H9 (cell line): ENCODE results near the gene FRG1. TPM values are rescaled to one million over a fixed set of nuclear protein-coding genes. Genes with fewer than 3 reads are reported as not detected.
"Not testable (repeated sequence)": the region's sequence is repeated elsewhere in the genome, so short reads cannot be mapped to it uniquely, and the experiment has no call there.

Experiments
- DNase-seq: peaks from one replicate; pipeline ENCODE4 v3.0.0-alpha.2; 2017
- H2AFZ ChIP-seq: one replicate; pipeline ENCODE4 v1.6.1; 2013; ENCODE audit warnings: mild to moderate bottlenecking, low read length, control low read depth, moderate library complexity
- H2AK5ac ChIP-seq: 2 replicates; pipeline ENCODE4 v1.6.1; 2013; ENCODE audit warnings: low read length, control low read depth, mixed read lengths; ENCODE audit not compliant: insufficient read length
- H2BK120ac ChIP-seq: one replicate; pipeline ENCODE4 v1.6.1; 2013; ENCODE audit warnings: low read depth, mild to moderate bottlenecking, low read length, control low read depth, inconsistent platforms; ENCODE audit not compliant: poor library complexity, severe bottlenecking
- H2BK12ac ChIP-seq: 2 replicates; pipeline ENCODE4 v1.6.1; 2013; ENCODE audit warnings: low read length, control low read depth, mixed read lengths, low read depth; ENCODE audit not compliant: insufficient read length
- H2BK15ac ChIP-seq: 2 replicates; pipeline ENCODE4 v1.6.1; 2013; ENCODE audit warnings: low read depth, low read length, control low read depth
- H2BK20ac ChIP-seq: one replicate; pipeline ENCODE4 v1.6.1; 2013; ENCODE audit warnings: low read depth, mild to moderate bottlenecking, low read length, control low read depth, inconsistent platforms; ENCODE audit not compliant: poor library complexity, severe bottlenecking
- H2BK5ac ChIP-seq: 2 replicates; pipeline ENCODE4 v1.6.1; 2013; ENCODE audit warnings: low read length, control low read depth, mixed read lengths; ENCODE audit not compliant: insufficient read length
- H3K14ac ChIP-seq: 2 replicates; pipeline ENCODE4 v1.6.1; 2013; ENCODE audit warnings: low read length, control low read depth; ENCODE audit not compliant: insufficient read depth
- H3K18ac ChIP-seq: 2 replicates; pipeline ENCODE4 v1.6.1; 2013; ENCODE audit warnings: low read depth, mild to moderate bottlenecking, mixed read lengths, low read length, control low read depth; ENCODE audit not compliant: insufficient read length
- H3K23ac ChIP-seq: 2 replicates; pipeline ENCODE4 v1.6.1; 2013; ENCODE audit warnings: low read length, control low read depth, mixed read lengths, low read depth; ENCODE audit not compliant: insufficient read length
- H3K23me2 ChIP-seq: 2 replicates; pipeline ENCODE4 v1.6.1; 2013; ENCODE audit warnings: low read depth, mild to moderate bottlenecking, mixed read lengths, low read length, control low read depth; ENCODE audit not compliant: insufficient read length, poor library complexity, severe bottlenecking
- H3K27ac ChIP-seq: 2 replicates; pipeline ENCODE4 v1.5.1; 2013; ENCODE audit warnings: low read length, control low read depth, mixed read lengths, low read depth; ENCODE audit not compliant: insufficient read length
- H3K27me3 ChIP-seq: 2 replicates; pipeline ENCODE4 v1.6.1; 2013; ENCODE audit warnings: low read length, control low read depth, inconsistent platforms; ENCODE audit not compliant: insufficient read depth
- H3K4ac ChIP-seq: 2 replicates; pipeline ENCODE4 v1.6.1; 2013; ENCODE audit warnings: low read depth, mild to moderate bottlenecking, control low read depth, inconsistent platforms, low read length, moderate library complexity
- H3K4me1 ChIP-seq: 2 replicates; pipeline ENCODE4 v1.6.1; 2013; ENCODE audit warnings: low read length, control low read depth, inconsistent platforms; ENCODE audit not compliant: insufficient read depth
- H3K4me2 ChIP-seq: 2 replicates; pipeline ENCODE4 v1.6.1; 2013; ENCODE audit warnings: low read length, control low read depth, mixed read lengths; ENCODE audit not compliant: insufficient read length, insufficient read depth
- H3K56ac ChIP-seq: 2 replicates; pipeline ENCODE4 v1.6.1; 2013; ENCODE audit warnings: low read depth, mild to moderate bottlenecking, mixed read lengths, low read length, control low read depth; ENCODE audit not compliant: insufficient read length
- H3K79me1 ChIP-seq: 2 replicates; pipeline ENCODE4 v1.6.1; 2013; ENCODE audit warnings: low read depth, mild to moderate bottlenecking, moderate library complexity, low read length, control low read depth, inconsistent platforms; ENCODE audit not compliant: insufficient read depth, poor library complexity, severe bottlenecking
- H3K79me2 ChIP-seq: 2 replicates; pipeline ENCODE4 v1.6.1; 2013; ENCODE audit warnings: low read length, control low read depth, inconsistent platforms; ENCODE audit not compliant: insufficient read depth
- H3K9ac ChIP-seq: 2 replicates; pipeline ENCODE4 v1.6.1; 2013; ENCODE audit warnings: low read length, control low read depth, mixed read lengths; ENCODE audit not compliant: insufficient read length; ENCODE audit errors: extremely low read depth
- H3K9me3 ChIP-seq: one replicate; pipeline ENCODE4 v1.6.1; 2013; ENCODE audit warnings: low read depth, low read length, inconsistent platforms; ENCODE audit not compliant: control insufficient read depth
- H3T11ph ChIP-seq: one replicate; pipeline ENCODE4 v1.6.1; 2013; ENCODE audit warnings: mild to moderate bottlenecking, low read length, control low read depth, inconsistent platforms
- H4K20me1 ChIP-seq: one replicate; pipeline ENCODE4 v1.6.1; 2013; ENCODE audit not compliant: control insufficient read depth, insufficient read length, insufficient read depth
- H4K5ac ChIP-seq: 2 replicates; pipeline ENCODE4 v1.6.1; 2013; ENCODE audit warnings: low read depth, mild to moderate bottlenecking, mixed read lengths, low read length, control low read depth; ENCODE audit not compliant: insufficient read length
- H4K8ac ChIP-seq: replicated peaks from 2 replicates; pipeline ENCODE4 v1.6.1; 2013; ENCODE audit warnings: low read length, control low read depth, mixed read lengths, low read depth; ENCODE audit not compliant: insufficient read length
- H4K91ac ChIP-seq: 2 replicates; pipeline ENCODE4 v1.6.1; 2013; ENCODE audit warnings: low read depth, mild to moderate bottlenecking, moderate library complexity, mixed read lengths, low read length, control low read depth; ENCODE audit not compliant: insufficient read length
- H3K27ac Mint-ChIP-seq, 3 experiments: 2 replicates in 2 of 3; 3 replicates in 1 of 3; pipeline ENCODE4 v1.8.0; 2020 to 2021; ENCODE audit warnings: mixed read lengths in 3 of 3, mild to moderate bottlenecking in 1 of 3, moderate library complexity in 1 of 3
- H3K27me3 Mint-ChIP-seq: 2 replicates; pipeline ENCODE4 v1.8.0; 2021; ENCODE audit warnings: low read depth, mild to moderate bottlenecking, moderate library complexity, mixed read lengths
- H3K36me3 Mint-ChIP-seq, 3 experiments: 2 replicates in 2 of 3; 3 replicates in 1 of 3; pipeline ENCODE4 v1.8.0; 2020 to 2021; ENCODE audit warnings: low read depth in 3 of 3, mixed read lengths in 3 of 3; ENCODE audit not compliant: insufficient read depth in 1 of 3
- H3K4me1 Mint-ChIP-seq, 2 experiments: 2 replicates each; pipeline ENCODE4 v1.8.0; 2020; ENCODE audit warnings: mixed read lengths in 2 of 2
- H3K4me3 Mint-ChIP-seq, 2 experiments: 2 replicates in 1 of 2; 3 replicates in 1 of 2; pipeline ENCODE4 v1.8.0; 2020 to 2021; ENCODE audit warnings: mild to moderate bottlenecking in 2 of 2, mixed read lengths in 2 of 2, moderate library complexity in 1 of 2
- H3K9me3 Mint-ChIP-seq, 2 experiments: 2 replicates in 1 of 2; 3 replicates in 1 of 2; pipeline ENCODE4 v1.8.0; 2020; ENCODE audit warnings: mild to moderate bottlenecking in 2 of 2, mixed read lengths in 2 of 2, moderate library complexity in 1 of 2
- WGBS: extraction: QIAGEN DNeasy Blood & Tissue Kit; methylation state at CpG from one replicate; pipeline ENCODE4 v1.1.7; 2013; ENCODE audit warnings: missing lambda C conversion rate, low lambda C conversion rate, mixed read lengths; ENCODE audit not compliant: insufficient read length; ENCODE audit errors: extremely low coverage; 5-methylcytosine and 5-hydroxymethylcytosine counted together
- total RNA-seq: library from RNA; stranded (reverse); gene quantifications from 2 replicates; pipeline ENCODE4 v1.2.1, GENCODE V29; 2021
- TF ChIP-seq, protein P1 (sequence below): fragments of 200-600 bp; sonication (generic); conservative IDR thresholded peaks from 3 replicates; pipeline ENCODE4 v1.8.0; 2021; ENCODE audit warnings: antibody characterized with exemption, mild to moderate bottlenecking

FRG1 gene
- total RNA-seq, 1 experiment from 2014 or later, result 45.6 TPM

DNA sequence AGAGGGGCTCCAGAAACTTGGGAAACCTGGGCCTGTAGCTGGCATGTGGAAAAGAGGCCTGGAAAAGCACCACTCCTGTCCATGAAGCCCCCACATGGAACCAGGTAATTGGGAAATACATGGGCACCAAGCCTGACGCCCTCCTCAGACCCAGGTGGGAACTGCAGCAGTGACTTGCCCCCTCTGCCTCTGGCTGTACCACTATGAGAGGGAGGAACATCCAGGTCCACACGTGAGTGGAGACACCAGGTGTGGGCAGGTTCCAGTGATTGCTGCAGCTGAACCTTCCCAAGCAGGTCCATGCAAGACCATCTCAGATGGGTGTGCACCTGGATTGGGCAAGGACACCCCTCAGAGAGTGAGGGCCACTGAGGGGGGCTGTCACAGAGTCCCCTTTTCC is 39.6 kb downstream of the FRG1 start:
- not testable (repeated sequence) for H3K4me1 ChIP-seq, H3K79me1 ChIP-seq, H3K56ac ChIP-seq, H4K20me1 ChIP-seq, H4K5ac ChIP-seq, H3K27me3 Mint-ChIP-seq, H3K4me1 Mint-ChIP-seq, H2AFZ ChIP-seq, H3K23ac ChIP-seq, H2BK20ac ChIP-seq, H2BK120ac ChIP-seq, H3K14ac ChIP-seq, H3K27me3 ChIP-seq, H3K9me3 ChIP-seq, H2BK5ac ChIP-seq, H2AK5ac ChIP-seq, H3K4me3 Mint-ChIP-seq, H4K8ac ChIP-seq, H3K27ac Mint-ChIP-seq, H2BK12ac ChIP-seq, H3K9ac ChIP-seq, H3K4ac ChIP-seq, H2BK15ac ChIP-seq, H3K23me2 ChIP-seq, H3K27ac ChIP-seq, H3T11ph ChIP-seq, H3K18ac ChIP-seq, H4K91ac ChIP-seq, H3K79me2 ChIP-seq, H3K4me2 ChIP-seq
- Mint-ChIP-seq H3K9me3 (peaks cover 63 to 80% of the 10 kb centered on the region in 2 experiments), H3K36me3 (peaks cover 7 to 29% (median 11%) of the 10 kb centered on the region in 3 experiments; a peak in 6 of 7 replicates)
- TF ChIP-seq, protein P1, sequence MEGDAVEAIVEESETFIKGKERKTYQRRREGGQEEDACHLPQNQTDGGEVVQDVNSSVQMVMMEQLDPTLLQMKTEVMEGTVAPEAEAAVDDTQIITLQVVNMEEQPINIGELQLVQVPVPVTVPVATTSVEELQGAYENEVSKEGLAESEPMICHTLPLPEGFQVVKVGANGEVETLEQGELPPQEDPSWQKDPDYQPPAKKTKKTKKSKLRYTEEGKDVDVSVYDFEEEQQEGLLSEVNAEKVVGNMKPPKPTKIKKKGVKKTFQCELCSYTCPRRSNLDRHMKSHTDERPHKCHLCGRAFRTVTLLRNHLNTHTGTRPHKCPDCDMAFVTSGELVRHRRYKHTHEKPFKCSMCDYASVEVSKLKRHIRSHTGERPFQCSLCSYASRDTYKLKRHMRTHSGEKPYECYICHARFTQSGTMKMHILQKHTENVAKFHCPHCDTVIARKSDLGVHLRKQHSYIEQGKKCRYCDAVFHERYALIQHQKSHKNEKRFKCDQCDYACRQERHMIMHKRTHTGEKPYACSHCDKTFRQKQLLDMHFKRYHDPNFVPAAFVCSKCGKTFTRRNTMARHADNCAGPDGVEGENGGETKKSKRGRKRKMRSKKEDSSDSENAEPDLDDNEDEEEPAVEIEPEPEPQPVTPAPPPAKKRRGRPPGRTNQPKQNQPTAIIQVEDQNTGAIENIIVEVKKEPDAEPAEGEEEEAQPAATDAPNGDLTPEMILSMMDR, result 0 out of 3 replicates have a peak, but pooled peaks have one; percentile 16
- WGBS, result no CpG with 5 or more reads among the region's 2 CpGs
- DNase-seq, result peak; percentile 49
